Brain microvascular endothelial cell (primary cell): ENCODE measurements around the gene DPP9.
"Not testable (repeated sequence)": the region's sequence is repeated elsewhere in the genome, so short reads cannot be mapped to it uniquely, and the experiment has no call there.

Source experiments
- DNase-seq: peaks from one replicate; pipeline ENCODE4 v3.0.0-alpha.2; 2020
- H3K27ac ChIP-seq: fragments of 250-450 bp; sonication (Bioruptor Pico); 2 replicates; pipeline ENCODE4 v1.5.1; 2020; ENCODE audit warnings: mild to moderate bottlenecking, moderate library complexity
- H3K27me3 ChIP-seq: fragments of 250-450 bp; sonication (Bioruptor Pico); replicated peaks from 2 replicates; pipeline ENCODE4 v1.5.1; 2020; ENCODE audit warnings: mild to moderate bottlenecking
- H3K36me3 ChIP-seq: fragments of 250-450 bp; sonication (Bioruptor Pico); replicated peaks from 2 replicates; pipeline ENCODE4 v1.5.1; 2020; ENCODE audit warnings: mild to moderate bottlenecking
- H3K4me3 ChIP-seq: 2 replicates; pipeline ENCODE4 v1.5.1; 2011; ENCODE audit warnings: low read depth, mild to moderate bottlenecking, control low read depth, low read length, moderate library complexity
- CTCF ChIP-seq: IDR thresholded peaks from 2 replicates; pipeline ENCODE4 v1.5.1; 2011; ENCODE audit warnings: low read depth, mild to moderate bottlenecking, moderate library complexity, low read length, control low read depth, inconsistent platforms; ENCODE audit errors: missing control alignments
- in situ Hi-C: cut with HindIII; loops from 2 replicates; pipeline ENCODE4 v1.10.0; 2017; ENCODE audit warnings: low sequenced_read_pairs, low pct_ligation_motif_present

DPP9 gene

GRCh38 chr19:4754248-4754647, 30.6 kb upstream of the DPP9 start:
- Histone ChIP-seq H3K36me3 (no peaks in the 10 kb centered on the region), H3K27me3 (no peaks in the 10 kb centered on the region), H3K27ac (no peak overlapping the region), H3K4me3 (no peak overlapping the region)
- TF ChIP-seq CTCF: no peak
- in situ Hi-C loops: no loop called here
- no peak for DNase-seq

DNA sequence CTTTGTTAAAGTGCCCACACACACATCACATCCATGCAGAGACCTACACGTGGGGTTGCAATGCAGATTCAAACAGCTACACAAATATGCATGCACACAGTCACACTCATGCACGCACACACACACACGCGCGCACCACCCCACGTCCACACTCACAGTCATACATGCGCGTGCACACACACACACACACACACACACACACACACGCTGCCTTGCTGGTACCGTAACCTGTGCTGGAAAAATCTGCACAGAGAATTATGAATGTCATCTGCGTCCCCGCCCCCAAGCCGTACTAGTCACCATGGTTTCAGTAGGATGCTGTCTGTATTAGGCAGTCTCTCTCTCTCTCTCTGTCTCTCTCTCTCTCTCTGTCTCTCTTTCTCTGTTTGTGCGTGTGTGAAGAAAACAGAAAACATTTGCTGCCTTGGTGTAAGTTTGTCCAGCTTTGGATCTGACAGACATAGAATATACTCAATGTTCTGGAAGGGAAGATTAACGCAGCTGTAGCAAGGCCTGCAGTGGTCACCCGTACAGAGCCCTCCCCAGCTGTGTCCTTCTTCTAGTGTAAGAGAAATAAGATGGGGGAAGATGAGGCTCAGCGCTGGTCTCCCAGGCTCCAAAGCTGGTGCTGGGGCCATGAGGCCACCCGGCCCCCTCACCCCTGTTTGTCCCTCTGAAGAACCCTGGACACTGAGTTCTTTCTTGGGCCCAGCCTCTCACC, 26.4 kb upstream of the DPP9 start:
- no peak overlapping the region for H3K4me3 ChIP-seq
- TF ChIP-seq CTCF: no peak
- H3K27ac ChIP-seq: no peak overlapping the region
- H3K27me3 ChIP-seq: peaks cover 1% of the 10 kb centered on the region
- no peak for DNase-seq
- in situ Hi-C loops: no loop called here
- H3K36me3 ChIP-seq: no peaks in the 10 kb centered on the region

- Histone ChIP-seq H3K36me3 (no peaks in the 10 kb centered on the region), H3K27me3 (peaks cover 1% of the 10 kb centered on the region), H3K27ac (no peak overlapping the region), H3K4me3 (no peak overlapping the region)
- in situ Hi-C loops: no loop called here
- DNase-seq: no peak
- TF ChIP-seq CTCF: no peak
Measured at GRCh38 chr19:4748589-4748988, 24.9 kb upstream of the DPP9 start.

- H3K27me3 ChIP-seq: peaks cover 1% of the 10 kb centered on the region
- TF ChIP-seq CTCF: no peak
- DNase-seq: no peak
- H3K4me3 ChIP-seq: no peak overlapping the region
- in situ Hi-C loops: no loop called here
- no peak overlapping the region for H3K27ac ChIP-seq
- no peaks in the 10 kb centered on the region for H3K36me3 ChIP-seq
Measured at GRCh38 chr19:4748185-4748584, 24.5 kb upstream of the DPP9 start.

DNA sequence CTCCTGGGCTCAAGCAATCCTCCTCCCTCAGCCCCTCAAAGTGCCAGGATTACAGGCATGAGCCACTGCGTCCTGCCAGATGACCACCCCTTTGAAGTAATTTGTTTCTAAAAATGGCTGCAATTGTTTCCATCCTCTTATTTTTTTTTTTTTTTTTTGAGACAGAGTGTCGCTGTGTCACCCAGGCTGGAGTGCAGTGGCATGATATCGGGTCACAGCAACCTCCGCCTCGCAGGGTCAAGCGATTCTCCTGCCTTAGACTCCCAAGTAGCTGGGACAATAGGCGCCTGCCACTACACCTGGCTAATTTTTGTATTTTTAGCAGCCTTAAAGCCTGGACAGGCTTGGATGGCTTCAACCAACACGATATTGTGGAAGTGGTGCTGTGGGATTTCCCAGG, 22.3 kb upstream of the DPP9 start:
- Histone ChIP-seq H3K27ac (no peak overlapping the region), H3K4me3 (no peak overlapping the region), H3K27me3 (peaks cover 4% of the 10 kb centered on the region), H3K36me3 (no peaks in the 10 kb centered on the region)
- DNase-seq: no peak
- TF ChIP-seq CTCF: no peak
- in situ Hi-C loops: no loop called here

DNA sequence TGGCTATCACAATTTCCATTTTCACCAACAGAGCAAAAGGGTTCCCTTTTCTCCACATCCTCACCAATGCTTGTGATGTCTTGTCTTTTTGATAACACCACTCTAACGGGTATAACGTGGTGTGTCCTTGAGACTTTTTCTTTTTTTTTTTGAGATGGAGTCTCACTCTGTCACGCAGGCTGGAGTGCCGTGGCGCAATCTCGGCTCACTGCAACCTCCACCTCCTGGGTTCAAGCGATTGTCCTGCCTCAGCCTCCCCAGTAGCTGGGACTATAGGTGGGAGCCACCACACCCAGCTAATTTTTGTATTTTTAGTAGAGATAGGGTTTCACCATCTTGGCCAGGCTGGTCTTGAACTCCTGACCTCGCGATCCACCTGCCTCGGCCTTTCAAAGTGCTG, 21.5 kb upstream of the DPP9 start:
- in situ Hi-C loops: not testable (repeated sequence)

More for the DNA sequence above, 21.5 kb upstream of the DPP9 start:
- not testable (repeated sequence) for H3K27ac ChIP-seq, DNase-seq, H3K36me3 ChIP-seq, H3K4me3 ChIP-seq, H3K27me3 ChIP-seq
